DND-41 (cell line): ENCODE data around the gene MAPK14.

Source experiments
- ATAC-seq: fragments of 200-7000 bp; cut with Tn5 transposase; 3 replicates; pipeline ENCODE4 v1.9.1; 2021; ENCODE audit warnings: low read depth; ENCODE audit not compliant: insufficient read depth
- DNase-seq: peaks from one replicate; pipeline ENCODE4 v3.0.0-alpha.2; 2020
- H2AFZ ChIP-seq: 2 replicates; pipeline ENCODE4 v1.6.0; 2012; ENCODE audit warnings: low read depth, low read length
- H3K27ac ChIP-seq: 2 replicates; pipeline ENCODE4 v1.5.1; 2012; ENCODE audit warnings: low read length, inconsistent platforms
- H3K27me3 ChIP-seq: fragments of 200-600 bp; sonication (generic); 2 replicates; pipeline ENCODE4 v1.6.0; 2012; ENCODE audit warnings: low read length, mild to moderate bottlenecking, inconsistent platforms; ENCODE audit not compliant: insufficient read depth, poor library complexity
- H3K36me3 ChIP-seq: 2 replicates; pipeline ENCODE4 v1.5.1; 2012; ENCODE audit warnings: low read length, inconsistent platforms; ENCODE audit not compliant: insufficient read depth
- H3K4me1 ChIP-seq: 2 replicates; pipeline ENCODE4 v1.5.1; 2012; ENCODE audit warnings: mild to moderate bottlenecking, low read length; ENCODE audit not compliant: insufficient read depth
- H3K4me2 ChIP-seq: 2 replicates; pipeline ENCODE4 v1.6.0; 2012; ENCODE audit warnings: mild to moderate bottlenecking, moderate library complexity, low read length, inconsistent platforms; ENCODE audit not compliant: insufficient read depth
- H3K4me3 ChIP-seq, 2 experiments: fragments of 200-600 bp in 1 of 2; shearing (Covaris generic) in 1 of 2; 2 replicates each; pipeline ENCODE4 v1.5.1; 2012 to 2016; ENCODE audit warnings: inconsistent platforms in 2 of 2, low read length in 2 of 2, mild to moderate bottlenecking in 2 of 2, low read depth in 1 of 2, moderate library complexity in 1 of 2
- H3K79me2 ChIP-seq: 2 replicates; pipeline ENCODE4 v1.6.0; 2012; ENCODE audit warnings: low read length, inconsistent platforms; ENCODE audit not compliant: insufficient read depth
- H3K9ac ChIP-seq: 2 replicates; pipeline ENCODE4 v1.6.0; 2012; ENCODE audit warnings: low read depth, mild to moderate bottlenecking, inconsistent platforms, low read length, moderate library complexity
- H3K9me3 ChIP-seq: 2 replicates; pipeline ENCODE4 v1.5.1; 2012; ENCODE audit warnings: low read length, moderate library complexity, mild to moderate bottlenecking, inconsistent platforms; ENCODE audit not compliant: insufficient read depth, severe bottlenecking
- H4K20me1 ChIP-seq: 2 replicates; pipeline ENCODE4 v1.6.0; 2012; ENCODE audit warnings: low read length; ENCODE audit not compliant: insufficient read depth
- CTCF ChIP-seq: IDR thresholded peaks from 2 replicates; pipeline ENCODE4 v1.5.1; 2012; ENCODE audit warnings: borderline replicate concordance, low read length, moderate library complexity, mild to moderate bottlenecking; ENCODE audit not compliant: poor library complexity, severe bottlenecking; ENCODE audit errors: extremely low read depth
- EZH2 ChIP-seq: IDR thresholded peaks from 3 replicates; pipeline ENCODE4 v1.6.1; 2012; ENCODE audit warnings: borderline replicate concordance, low read depth, mild to moderate bottlenecking, moderate library complexity, low read length, inconsistent platforms; ENCODE audit not compliant: severe bottlenecking

MAPK14 gene

GRCh38 chr6:36071714-36072113, 44.1 kb downstream of the MAPK14 start:
- H3K36me3 ChIP-seq: peaks cover 16% of the 10 kb centered on the region
- H4K20me1 ChIP-seq: peaks cover 4% of the 10 kb centered on the region; the same call in 1 of the 2 replicates
- TF ChIP-seq CTCF: no peak
- no peak for TF ChIP-seq EZH2
- DNase-seq (no peak), ATAC-seq (no peak)
- H3K27me3 ChIP-seq: no peaks in the 10 kb centered on the region
- no peaks in the 10 kb centered on the region for H3K9me3 ChIP-seq
- no peak overlapping the region for H3K9ac ChIP-seq
- no peak overlapping the region for H3K27ac ChIP-seq
- no peak overlapping the region for H2AFZ ChIP-seq
- H3K4me1 ChIP-seq: no peaks in the 10 kb centered on the region
- H3K79me2 ChIP-seq: peaks cover 35% of the 10 kb centered on the region
- no peak overlapping the region for H3K4me3 ChIP-seq
- H3K4me2 ChIP-seq: no peak overlapping the region

- ATAC-seq (no peak), DNase-seq (no peak)
- no peak for TF ChIP-seq CTCF
- TF ChIP-seq EZH2: no peak
- Histone ChIP-seq H2AFZ (no peak overlapping the region), H3K9ac (no peak overlapping the region), H3K9me3 (no peaks in the 10 kb centered on the region), H3K4me1 (no peaks in the 10 kb centered on the region), H3K4me2 (no peak overlapping the region), H3K27ac (no peak overlapping the region), H3K79me2 (peaks cover 26% of the 10 kb centered on the region), H3K27me3 (no peaks in the 10 kb centered on the region), H4K20me1 (peaks cover 4% of the 10 kb centered on the region; the same call in 1 of the 2 replicates), H3K4me3 (no peak overlapping the region), H3K36me3 (peaks cover 26% of the 10 kb centered on the region)
These were observed 45.1 kb downstream of the MAPK14 start for GRCh38 chr6:36072681-36073080.

- H4K20me1 ChIP-seq: no peaks in the 10 kb centered on the region; the same call in 1 of the 2 replicates
- H3K27ac ChIP-seq: no peak overlapping the region
- no peak overlapping the region for H2AFZ ChIP-seq
- no peak overlapping the region for H3K9ac ChIP-seq
- peaks cover 18% of the 10 kb centered on the region for H3K79me2 ChIP-seq
- H3K36me3 ChIP-seq: peaks cover 35% of the 10 kb centered on the region
- TF ChIP-seq CTCF (no peak), EZH2 (no peak)
- no peak overlapping the region for H3K4me3 ChIP-seq
- DNase-seq (no peak), ATAC-seq (no peak)
- H3K4me1 ChIP-seq: no peaks in the 10 kb centered on the region
- no peak overlapping the region for H3K4me2 ChIP-seq
- no peaks in the 10 kb centered on the region for H3K27me3 ChIP-seq
- no peaks in the 10 kb centered on the region for H3K9me3 ChIP-seq
These were observed 46.0 kb downstream of the MAPK14 start for GRCh38 chr6:36073587-36073986.

- peaks cover 3% of the 10 kb centered on the region; the same call in 1 of the 2 replicates for H3K79me2 ChIP-seq
- H3K27me3 ChIP-seq: no peaks in the 10 kb centered on the region
- H2AFZ ChIP-seq: no peak overlapping the region
- H3K9ac ChIP-seq: no peak overlapping the region
- TF ChIP-seq CTCF (peak; percentile 30), EZH2 (no peak)
- H3K9me3 ChIP-seq: no peaks in the 10 kb centered on the region
- DNase-seq (no peak), ATAC-seq (no peak)
- no peak overlapping the region for H3K4me2 ChIP-seq
- peaks cover 55% of the 10 kb centered on the region for H3K36me3 ChIP-seq
- H3K27ac ChIP-seq: no peak overlapping the region
- no peaks in the 10 kb centered on the region for H3K4me1 ChIP-seq
- no peaks in the 10 kb centered on the region; the same call in 1 of the 2 replicates for H4K20me1 ChIP-seq
- no peak overlapping the region for H3K4me3 ChIP-seq
These were observed 48.0 kb downstream of the MAPK14 start for GRCh38 chr6:36075656-36076055.
